Liver (tissue), 9 donors: Measurements from ENCODE around the gene PDE3A. TPM values are rescaled to one million over a fixed set of nuclear protein-coding genes. Genes with fewer than 3 reads are reported as not detected.

ENCODE experiments used
- DNase-seq: peaks from one replicate; pipeline ENCODE4 v3.0.0-alpha.2; 2017; ENCODE audit warnings: low spot score
- H3K27ac ChIP-seq, 2 donors: one replicate each; pipeline ENCODE4 v1.7.0; 2013; ENCODE audit warnings: inconsistent platforms in 2 of 2, low read length in 2 of 2, control low read depth in 1 of 2, low read depth in 1 of 2, mild to moderate bottlenecking in 1 of 2
- H3K27me3 ChIP-seq, 4 donors: one replicate each; pipeline versions ENCODE4 v1.6.1 to v1.7.0; 2013; ENCODE audit warnings: low read length in 3 of 4, inconsistent platforms in 1 of 4, mild to moderate bottlenecking in 1 of 4, moderate library complexity in 1 of 4; ENCODE audit not compliant: control insufficient read depth in 4 of 4, insufficient read depth in 4 of 4
- H3K36me3 ChIP-seq, 4 donors: one replicate each; pipeline versions ENCODE4 v1.6.1 to v1.7.0; 2013; ENCODE audit warnings: low read length in 3 of 4, mild to moderate bottlenecking in 3 of 4, low read depth in 1 of 4, moderate library complexity in 1 of 4; ENCODE audit not compliant: control insufficient read depth in 4 of 4, insufficient read depth in 3 of 4
- H3K4me1 ChIP-seq, 4 donors: one replicate each; pipeline versions ENCODE4 v1.6.1 to v1.7.0; 2013; ENCODE audit warnings: low read length in 3 of 4, mild to moderate bottlenecking in 3 of 4, moderate library complexity in 1 of 4; ENCODE audit not compliant: control insufficient read depth in 4 of 4, insufficient read depth in 4 of 4
- H3K4me3 ChIP-seq, 3 donors: one replicate each; pipeline versions ENCODE4 v1.6.1 to v1.7.0; 2013; ENCODE audit warnings: low read length in 3 of 3, control low read depth in 1 of 3, low read depth in 1 of 3, mild to moderate bottlenecking in 1 of 3
- H3K9ac ChIP-seq, 2 donors: one replicate each; pipeline ENCODE4 v1.7.0; 2013; ENCODE audit warnings: low read length in 2 of 2, mild to moderate bottlenecking in 2 of 2, moderate library complexity in 2 of 2, control low read depth in 1 of 2, low read depth in 1 of 2
- H3K9me3 ChIP-seq, 4 donors: one replicate each; pipeline versions ENCODE4 v1.6.1 to v1.7.0; 2013; ENCODE audit warnings: low read length in 3 of 4; ENCODE audit not compliant: control insufficient read depth in 4 of 4
- ATF3 ChIP-seq: IDR thresholded peaks from 2 replicates; pipeline ENCODE4 v1.6.1; 2016; ENCODE audit warnings: antibody characterized with exemption
- CTCF ChIP-seq: fragments of 150-350 bp; IDR thresholded peaks from 2 replicates; pipeline ENCODE4 v1.5.1; 2017; ENCODE audit warnings: improper control_type of control experiment, low read depth, low read length; ENCODE audit not compliant: missing input control
- EGR1 ChIP-seq, 2 donors: IDR thresholded peaks; 2 replicates each; pipeline ENCODE4 v1.6.1; 2016 to 2018; ENCODE audit warnings: antibody characterized with exemption in 2 of 2, low read depth in 2 of 2
- FOXA1 ChIP-seq: IDR thresholded peaks from 2 replicates; pipeline ENCODE4 v1.6.1; 2016; ENCODE audit warnings: antibody characterized with exemption
- GABPA ChIP-seq, 2 donors: IDR thresholded peaks in 1 of 2; conservative IDR thresholded peaks in 1 of 2; 2 replicates each; pipeline ENCODE4 v1.6.1; 2016; ENCODE audit warnings: antibody characterized with exemption in 2 of 2, mild to moderate bottlenecking in 1 of 2, moderate library complexity in 1 of 2
- HNF4A ChIP-seq, 2 donors: conservative IDR thresholded peaks; 2 replicates each; pipeline ENCODE4 v1.6.1; 2016; ENCODE audit warnings: antibody characterized with exemption in 2 of 2, mild to moderate bottlenecking in 2 of 2
- HNF4G ChIP-seq: IDR thresholded peaks from 2 replicates; pipeline ENCODE4 v1.6.1; 2016; ENCODE audit warnings: antibody characterized with exemption
- JUND ChIP-seq, 2 donors: IDR thresholded peaks; 2 replicates each; pipeline ENCODE4 v1.6.1; 2016; ENCODE audit warnings: antibody characterized with exemption in 2 of 2
- MAX ChIP-seq: IDR thresholded peaks from 2 replicates; pipeline ENCODE4 v1.6.1; 2016; ENCODE audit warnings: antibody characterized with exemption
- NR2F2 ChIP-seq: IDR thresholded peaks from 2 replicates; pipeline ENCODE4 v1.6.1; 2016; ENCODE audit warnings: antibody characterized with exemption
- RAD21 ChIP-seq, 2 donors: IDR thresholded peaks; 2 replicates each; pipeline ENCODE4 v1.6.1; 2016; ENCODE audit warnings: antibody characterized with exemption in 2 of 2, mild to moderate bottlenecking in 2 of 2
- REST ChIP-seq: IDR thresholded peaks from 2 replicates; pipeline ENCODE4 v1.6.1; 2016; ENCODE audit warnings: antibody characterized with exemption, mild to moderate bottlenecking
- RXRA ChIP-seq, 2 donors: IDR thresholded peaks; 2 replicates each; pipeline ENCODE4 v1.6.1; 2017 to 2018; ENCODE audit warnings: antibody characterized with exemption in 2 of 2, mild to moderate bottlenecking in 1 of 2
- SP1 ChIP-seq: IDR thresholded peaks from 2 replicates; pipeline ENCODE4 v1.6.1; 2018; ENCODE audit warnings: antibody characterized with exemption, mild to moderate bottlenecking
- TAF1 ChIP-seq: conservative IDR thresholded peaks from 2 replicates; pipeline ENCODE4 v1.6.1; 2016; ENCODE audit warnings: antibody characterized with exemption, mild to moderate bottlenecking
- ZBTB33 ChIP-seq: IDR thresholded peaks from 2 replicates; pipeline ENCODE4 v1.6.1; 2016; ENCODE audit warnings: antibody characterized with exemption
- polyA plus RNA-seq, 2 donors: library from polyadenylated mRNA; stranded (reverse) in 1 of 2; unstranded in 1 of 2; fragments of 200-250 nt in 1 of 2; fragments of >200 nt in 1 of 2; fragmentation: Nextera tagmentation in 1 of 2; extraction: Ambion mirVana in 1 of 2; gene quantifications; one replicate each; pipeline versions ENCODE4 v1.2.1 to v1.2.3, GENCODE V29; 2013 to 2015
- total RNA-seq, 2 donors: library from RNA; depleted of rRNA; stranded (reverse); fragments of >200 nt; gene quantifications; one replicate each; pipeline ENCODE4 v1.2.3, GENCODE V29; 2014
- donor health status: healthy.
- donor health status: healthy.
- donor health status: healthy.
- donor health status: healthy.
- donor health status: healthy.

PDE3A gene
- total and polyA plus RNA-seq, 4 donors: 0.50 to 3.8 (median 2.2) TPM

- TF ChIP-seq CTCF: no peak
- TF ChIP-seq TAF1: no peak
- no peak for TF ChIP-seq NR2F2
Observed at GRCh38 chr12:20513189-20513588, 144.9 kb downstream of the PDE3A start (continued).

GRCh38 chr12:20514598-20514997, 146.3 kb downstream of the PDE3A start:
- no peaks in the 10 kb centered on the region for H3K4me1 ChIP-seq
- DNase-seq: no peak
- no peaks in the 10 kb centered on the region for H3K9me3 ChIP-seq
- H3K27me3 ChIP-seq: no peaks in the 10 kb centered on the region
- H3K9ac ChIP-seq: no peak overlapping the region
- TF ChIP-seq REST: no peak
- TF ChIP-seq FOXA1: no peak
- no peak for TF ChIP-seq SP1
- no peak for TF ChIP-seq CTCF
- no peak for TF ChIP-seq JUND (IDR thresholded peaks at IDR 0.05)
- no peak for TF ChIP-seq ZBTB33
- no peak for TF ChIP-seq NR2F2
- TF ChIP-seq MAX: no peak
- TF ChIP-seq GABPA (IDR thresholded peaks at IDR 0.05 in 1 of 2, conservative IDR thresholded peaks at IDR 0.05 in 1 of 2): no peak
- TF ChIP-seq RAD21 (IDR thresholded peaks at IDR 0.05): no peak
- no peak for TF ChIP-seq HNF4G
- no peak for TF ChIP-seq RXRA (IDR thresholded peaks at IDR 0.05)
- no peak for TF ChIP-seq EGR1 (IDR thresholded peaks at IDR 0.05; ENCODE audit: low read depth in 2 of 2)
- no peak for TF ChIP-seq ATF3
- TF ChIP-seq HNF4A (conservative IDR thresholded peaks at IDR 0.05): no peak
- H3K27ac ChIP-seq: no peak overlapping the region
- no peak overlapping the region for H3K4me3 ChIP-seq
- H3K36me3 ChIP-seq: no peaks in the 10 kb centered on the region
